ENCODE data around the gene HTRA3. TPM values are rescaled to one million over a fixed set of nuclear protein-coding genes. Genes with fewer than 3 reads are reported as not detected.

The HTRA3 gene
- total RNA-seq, 2 experiments from 2014 or later = not detected

GRCh38 chr4:8325291-8325973, 55.9 kb downstream of the HTRA3 start:
- no peak overlapping the region for H3K4me3 ChIP-seq (ENCODE audit: low read length)
- no peaks in the 10 kb centered on the region for H3K4me1 ChIP-seq (ENCODE audit: insufficient read depth, low read length)
- Mint-ChIP-seq H3K36me3 (ENCODE audit: low read depth) (no peaks in the 10 kb centered on the region), H3K27me3 (no peaks in the 10 kb centered on the region), H3K4me1 (ENCODE audit: low read depth) (no peaks in the 10 kb centered on the region), H3K27ac (no peak overlapping the region), H3K4me3 (no peak overlapping the region), H3K9me3 (no peaks in the 10 kb centered on the region)
- no peaks in the 10 kb centered on the region for H3K9me3 ChIP-seq (ENCODE audit: control insufficient read depth in 1 of 2, insufficient read depth in 1 of 2, low read length in 2 of 2)
- no peaks in the 10 kb centered on the region for H3K27me3 ChIP-seq (ENCODE audit: control insufficient read depth in 1 of 2, insufficient read depth in 2 of 2, low read length in 2 of 2)
- ChIA-PET CTCF (no interaction called here), POLR2A (no interaction called here)
- ATAC-seq (ENCODE audit: poor library complexity) (no peak), DNase-seq (peak in 1 of 14 experiments; percentile 15)
- no peak overlapping the region for H3K27ac ChIP-seq (ENCODE audit: low read depth in 1 of 2, low read length in 2 of 2)
- TF ChIP-seq CTCF (IDR thresholded peaks at IDR 0.05) = no peak
- no peaks in the 10 kb centered on the region for H3K36me3 ChIP-seq (ENCODE audit: insufficient read depth, low read length)
- intact Hi-C loops (cut with DNase I, micrococcal nuclease) = no loop called here

GRCh38 chr4:8326206-8326605, 56.7 kb downstream of the HTRA3 start:
- Mint-ChIP-seq H3K4me3 (no peak overlapping the region), H3K36me3 (ENCODE audit: low read depth) (no peaks in the 10 kb centered on the region), H3K9me3 (no peaks in the 10 kb centered on the region), H3K27me3 (no peaks in the 10 kb centered on the region), H3K4me1 (ENCODE audit: low read depth) (no peaks in the 10 kb centered on the region), H3K27ac (no peak overlapping the region)
- intact Hi-C loops (cut with DNase I, micrococcal nuclease) = no loop called here
- peak in 1 of 14 experiments; percentile 16 for DNase-seq
- Histone ChIP-seq H3K27ac (ENCODE audit: low read depth in 1 of 2, low read length in 2 of 2) (no peak overlapping the region), H3K27me3 (ENCODE audit: control insufficient read depth in 1 of 2, insufficient read depth in 2 of 2, low read length in 2 of 2) (no peaks in the 10 kb centered on the region), H3K4me3 (ENCODE audit: low read length) (no peak overlapping the region), H3K36me3 (ENCODE audit: insufficient read depth, low read length) (no peaks in the 10 kb centered on the region), H3K9me3 (ENCODE audit: control insufficient read depth in 1 of 2, insufficient read depth in 1 of 2, low read length in 2 of 2) (no peaks in the 10 kb centered on the region), H3K4me1 (ENCODE audit: insufficient read depth, low read length) (no peaks in the 10 kb centered on the region)
- ATAC-seq (ENCODE audit: poor library complexity) = no peak
- ChIA-PET POLR2A (no interaction called here), CTCF (no interaction called here)
- TF ChIP-seq CTCF (IDR thresholded peaks at IDR 0.05) = no peak

DNA sequence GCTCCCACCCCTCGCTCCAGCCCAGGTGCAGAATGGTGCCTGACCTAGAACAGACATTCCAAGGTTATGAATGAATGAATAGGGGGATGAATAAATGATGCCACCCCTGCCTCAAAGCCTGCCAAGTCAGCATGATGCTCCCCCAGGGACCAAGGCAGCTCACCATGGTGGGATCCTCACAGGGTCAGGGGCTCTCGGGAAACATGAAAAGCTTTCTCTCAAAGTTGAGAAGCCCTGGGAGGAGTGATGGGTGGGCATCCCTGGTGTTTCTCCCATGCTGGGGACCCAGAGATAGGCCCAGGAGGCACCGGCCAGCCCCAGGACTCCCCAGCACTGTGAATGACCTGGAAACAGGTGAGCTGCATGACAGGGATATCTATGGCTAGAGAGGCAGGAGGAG, 58.9 kb downstream of the HTRA3 start:
- ChIA-PET CTCF (no interaction called here), POLR2A (no interaction called here)
- DNase-seq (no peak), ATAC-seq (ENCODE audit: poor library complexity) (no peak)
- H3K4me3 ChIP-seq (ENCODE audit: low read length) = no peak overlapping the region
- no peak overlapping the region for H3K4me3 Mint-ChIP-seq
- H3K36me3 ChIP-seq (ENCODE audit: insufficient read depth, low read length) = no peaks in the 10 kb centered on the region
- intact Hi-C loops (cut with DNase I, micrococcal nuclease) = no loop called here
- no peak overlapping the region for H3K27ac Mint-ChIP-seq
- no peaks in the 10 kb centered on the region for H3K4me1 Mint-ChIP-seq (ENCODE audit: low read depth)
- H3K9me3 Mint-ChIP-seq = peaks cover 2% of the 10 kb centered on the region
- TF ChIP-seq CTCF (IDR thresholded peaks at IDR 0.05) = no peak
- no peaks in the 10 kb centered on the region for H3K4me1 ChIP-seq (ENCODE audit: insufficient read depth, low read length)
- peaks cover 0 to 17% of the 10 kb centered on the region in 2 experiments for H3K9me3 ChIP-seq (ENCODE audit: control insufficient read depth in 1 of 2, insufficient read depth in 1 of 2, low read length in 2 of 2)
- H3K27ac ChIP-seq (ENCODE audit: low read depth in 1 of 2, low read length in 2 of 2) = no peak overlapping the region
- H3K27me3 ChIP-seq (ENCODE audit: control insufficient read depth in 1 of 2, insufficient read depth in 2 of 2, low read length in 2 of 2) = peaks cover 0 to 2% of the 10 kb centered on the region in 2 experiments
- no peaks in the 10 kb centered on the region for H3K36me3 Mint-ChIP-seq (ENCODE audit: low read depth)
- no peaks in the 10 kb centered on the region for H3K27me3 Mint-ChIP-seq
